Thoracic aorta (tissue), 2 donors: ENCODE measurements around the gene DGCR6L. TPM values are rescaled to one million over a fixed set of nuclear protein-coding genes. Genes with fewer than 3 reads are reported as not detected.
"Not testable (repeated sequence)": the region's sequence is repeated elsewhere in the genome, so short reads cannot be mapped to it uniquely, and the experiment has no call there.

ENCODE experiments used
- ATAC-seq: fragments of 150-250 bp; one replicate; pipeline ENCODE4 v1.8.0; 2017; ENCODE audit warnings: low read depth; ENCODE audit not compliant: insufficient number of reproducible peaks, low FRiP score
- DNase-seq: peaks from one replicate; pipeline ENCODE4 v3.0.0-alpha.2; 2020; ENCODE audit warnings: low spot score
- H3K27ac ChIP-seq, 2 donors: fragments of 200-600 bp; sonication (generic); 1 replicate in 1 of 2; 2 replicates in 1 of 2; pipeline ENCODE4 v1.5.1; 2016; ENCODE audit warnings: mild to moderate bottlenecking in 2 of 2, moderate library complexity in 2 of 2
- H3K27me3 ChIP-seq: fragments of 200-600 bp; sonication (generic); replicated peaks from 2 replicates; pipeline ENCODE4 v1.6.0; 2016; ENCODE audit warnings: mild to moderate bottlenecking; ENCODE audit not compliant: insufficient read depth
- H3K36me3 ChIP-seq: fragments of 200-600 bp; sonication (generic); one replicate; pipeline ENCODE4 v1.5.1; 2016
- H3K4me1 ChIP-seq, 2 donors: fragments of 200-600 bp; sonication (generic); 1 replicate in 1 of 2; 2 replicates in 1 of 2; pipeline versions ENCODE4 v1.5.1 to v1.6.0; 2016; ENCODE audit warnings: low read depth in 2 of 2, mild to moderate bottlenecking in 1 of 2; ENCODE audit not compliant: control insufficient read depth in 1 of 2
- H3K4me3 ChIP-seq: fragments of 200-600 bp; sonication (generic); 2 replicates; pipeline ENCODE4 v1.5.1; 2016; ENCODE audit warnings: mild to moderate bottlenecking
- H3K9me3 ChIP-seq: fragments of 200-600 bp; sonication (generic); 2 replicates; pipeline ENCODE4 v1.5.1; 2016
- CTCF ChIP-seq: fragments of 200-600 bp; sonication (generic); IDR thresholded peaks from one replicate; pipeline ENCODE4 v1.5.1; 2019; ENCODE audit warnings: antibody characterized with exemption
- total RNA-seq, 2 donors: library from RNA; depleted of rRNA; stranded (reverse); fragments of >200 nt; gene quantifications; one replicate each; pipeline versions ENCODE4 v1.1.0 to v1.2.3, GENCODE V29; 2016

DGCR6L gene
- total RNA-seq, 2 donors from 2014 or later: 28.8 to 69.3 TPM

DNA sequence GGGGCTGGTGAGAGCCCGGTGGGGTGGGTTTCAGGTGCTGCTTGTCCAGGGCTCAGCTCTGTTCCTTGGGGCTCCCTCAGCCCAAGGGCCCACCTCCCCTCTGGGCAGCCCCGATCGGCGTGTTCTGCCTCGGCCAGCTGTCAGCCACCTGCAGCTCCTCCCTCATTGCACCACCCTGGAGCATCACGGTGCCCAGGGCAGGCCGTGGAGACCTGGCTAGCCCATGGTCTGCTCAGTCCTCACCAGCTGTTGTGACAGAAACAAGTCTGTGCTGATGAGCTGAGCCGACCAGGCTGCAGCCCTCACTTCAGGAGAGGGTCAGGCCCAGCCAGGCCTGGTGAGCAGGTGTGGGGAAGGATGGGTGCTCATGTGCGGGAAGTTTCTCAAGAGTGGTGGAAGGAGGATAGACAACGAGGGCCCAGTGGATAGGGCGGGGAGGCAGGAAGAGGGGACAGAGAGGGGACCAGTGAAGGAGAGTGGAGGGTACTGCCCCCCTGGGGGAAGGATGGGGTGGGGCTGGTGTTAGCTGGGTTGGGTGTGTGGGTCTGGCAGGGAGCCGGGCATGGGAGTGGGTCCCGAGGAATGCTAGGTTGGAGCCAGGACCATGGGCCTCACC lies 35.3 kb downstream of the DGCR6L start:
- DNase-seq (no peak), ATAC-seq (no peak)
- TF ChIP-seq CTCF: no peak

DNA sequence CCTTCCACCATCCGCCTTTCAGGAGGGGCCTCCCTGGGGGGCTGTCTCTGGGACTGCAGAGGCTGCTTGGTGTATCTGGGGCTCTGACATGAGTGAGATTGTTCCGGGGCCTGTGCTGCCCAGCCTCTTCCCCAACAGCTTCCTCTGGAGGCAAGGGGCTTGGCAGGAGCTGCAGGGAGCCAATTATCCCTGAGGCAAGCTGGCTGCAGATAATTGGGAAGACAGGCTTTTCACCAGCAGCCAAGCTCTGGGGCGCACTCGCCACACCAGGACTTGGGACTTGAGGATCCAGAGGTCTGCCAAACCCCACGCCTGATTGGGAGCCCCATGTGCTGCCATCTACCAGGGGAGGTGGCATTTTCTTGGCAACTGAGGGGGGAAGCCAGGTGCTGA lies 36.2 kb downstream of the DGCR6L start:
- no peaks in the 10 kb centered on the region for H3K36me3 ChIP-seq
- H3K4me1 ChIP-seq: no peaks in the 10 kb centered on the region
- TF ChIP-seq CTCF: no peak
- H3K27me3 ChIP-seq: no peaks in the 10 kb centered on the region
- H3K9me3 ChIP-seq: no peaks in the 10 kb centered on the region
- no peak for DNase-seq
- ATAC-seq: no peak
- H3K4me3 ChIP-seq: no peak overlapping the region
- no peak overlapping the region for H3K27ac ChIP-seq

More for the DNA sequence above, 35.3 kb downstream of the DGCR6L start:
- no peaks in the 10 kb centered on the region for H3K36me3 ChIP-seq
- no peaks in the 10 kb centered on the region for H3K9me3 ChIP-seq
- no peak overlapping the region for H3K4me3 ChIP-seq
- no peaks in the 10 kb centered on the region for H3K27me3 ChIP-seq
- no peaks in the 10 kb centered on the region for H3K4me1 ChIP-seq
- no peak overlapping the region for H3K27ac ChIP-seq

GRCh38 chr22:20282901-20283673 lies 36.8 kb downstream of the DGCR6L start:
- Histone ChIP-seq H3K9me3 (no peaks in the 10 kb centered on the region), H3K36me3 (no peaks in the 10 kb centered on the region), H3K4me3 (no peak overlapping the region), H3K4me1 (no peaks in the 10 kb centered on the region), H3K27me3 (no peaks in the 10 kb centered on the region), H3K27ac (no peak overlapping the region)
- TF ChIP-seq CTCF: no peak
- ATAC-seq (no peak), DNase-seq (no peak)

DNA sequence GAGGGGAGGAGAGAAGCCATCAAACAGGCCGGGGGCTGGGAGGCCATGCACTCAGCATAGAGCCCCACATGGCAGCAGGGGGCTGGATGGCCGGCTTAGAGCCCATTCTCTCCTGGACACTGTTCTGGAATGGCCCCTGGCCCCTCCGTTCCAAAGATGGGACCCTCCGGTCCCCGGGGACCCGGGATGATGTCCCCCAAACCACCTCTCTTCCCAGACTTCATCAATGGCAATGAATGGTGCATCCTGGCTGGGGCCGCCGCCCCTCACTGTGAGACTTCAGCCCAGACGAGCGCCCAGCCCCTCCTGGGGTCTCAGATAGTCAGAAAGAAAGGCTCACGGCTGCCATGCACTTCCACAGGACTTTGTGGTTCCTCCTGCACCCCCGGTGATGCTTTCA lies 38.0 kb downstream of the DGCR6L start:
- no peaks in the 10 kb centered on the region for H3K27me3 ChIP-seq
- no peaks in the 10 kb centered on the region for H3K36me3 ChIP-seq
- no peak for ATAC-seq
- no peak overlapping the region for H3K27ac ChIP-seq
- H3K4me1 ChIP-seq: no peaks in the 10 kb centered on the region
- no peak for TF ChIP-seq CTCF
- no peak for DNase-seq
- no peaks in the 10 kb centered on the region for H3K9me3 ChIP-seq
- H3K4me3 ChIP-seq: no peak overlapping the region

- ATAC-seq, H3K36me3 ChIP-seq, DNase-seq, H3K27me3 ChIP-seq, H3K9me3 ChIP-seq, H3K4me3 ChIP-seq, H3K27ac ChIP-seq, H3K4me1 ChIP-seq: not testable (repeated sequence)
Measured at GRCh38 chr22:20281473-20281872, 38.4 kb downstream of the DGCR6L start.
